Stimulated activated CD4-positive, alpha-beta T cell treated with anti-CD3 and anti-CD28 coated beads, TNF-alpha, amount 100 ng/mL, for 24 hours (primary cell): ENCODE measurements around the gene BACE2.
"Not testable (repeated sequence)": the region's sequence is repeated elsewhere in the genome, so short reads cannot be mapped to it uniquely, and the experiment has no call there.

ENCODE experiments used
- DNase-seq, 3 experiments: peaks; one replicate each; pipeline ENCODE4 v3.0.0-alpha.2; 2020; ENCODE audit warnings: low read depth in 3 of 3

Gene BACE2

GRCh38 chr21:41215856-41216408 is 48.0 kb downstream of the BACE2 start:
- DNase-seq: no peak

- DNase-seq: no peak
Observed at GRCh38 chr21:41216486-41216885, 48.5 kb downstream of the BACE2 start.

- no peak for DNase-seq
Observed at GRCh38 chr21:41217671-41218385, 49.9 kb downstream of the BACE2 start.

- no peak for DNase-seq
Observed at GRCh38 chr21:41219498-41220207, 51.7 kb downstream of the BACE2 start.

- no peak for DNase-seq
Observed at GRCh38 chr21:41220208-41220733, 52.3 kb downstream of the BACE2 start.

GRCh38 chr21:41222247-41223068 is 54.5 kb downstream of the BACE2 start:
- no peak for DNase-seq

GRCh38 chr21:41226853-41227252 is 58.9 kb downstream of the BACE2 start:
- no peak for DNase-seq

- no peak for DNase-seq
Observed at GRCh38 chr21:41227357-41228005, 59.5 kb downstream of the BACE2 start.

- DNase-seq: no peak
Observed at GRCh38 chr21:41228006-41228370, 60.0 kb downstream of the BACE2 start.

GRCh38 chr21:41228492-41228891 is 60.5 kb downstream of the BACE2 start:
- no peak for DNase-seq

- no peak for DNase-seq
Observed at GRCh38 chr21:41228958-41229357, 61.0 kb downstream of the BACE2 start.

GRCh38 chr21:41229509-41230248 is 61.7 kb downstream of the BACE2 start:
- no peak for DNase-seq

- no peak for DNase-seq
Observed at GRCh38 chr21:41230497-41230896, 62.5 kb downstream of the BACE2 start.

GRCh38 chr21:41231060-41231459 is 63.1 kb downstream of the BACE2 start:
- no peak for DNase-seq

- no peak for DNase-seq
Observed at GRCh38 chr21:41232013-41232412, 64.1 kb downstream of the BACE2 start.

- no peak for DNase-seq
Observed at GRCh38 chr21:41233916-41234315, 66.0 kb downstream of the BACE2 start.

GRCh38 chr21:41234569-41234968 is 66.6 kb downstream of the BACE2 start:
- DNase-seq: no peak

GRCh38 chr21:41235201-41235600 is 67.2 kb downstream of the BACE2 start:
- DNase-seq: no peak

GRCh38 chr21:41236352-41236973 is 68.5 kb downstream of the BACE2 start:
- DNase-seq: no peak

- not testable (repeated sequence) for DNase-seq
Observed at GRCh38 chr21:41238081-41238796, 70.3 kb downstream of the BACE2 start.
